Measurements from ENCODE around the gene LYST.
"Not testable (repeated sequence)": the region's sequence is repeated elsewhere in the genome, so short reads cannot be mapped to it uniquely, and the experiment has no call there.

Gene LYST

DNA sequence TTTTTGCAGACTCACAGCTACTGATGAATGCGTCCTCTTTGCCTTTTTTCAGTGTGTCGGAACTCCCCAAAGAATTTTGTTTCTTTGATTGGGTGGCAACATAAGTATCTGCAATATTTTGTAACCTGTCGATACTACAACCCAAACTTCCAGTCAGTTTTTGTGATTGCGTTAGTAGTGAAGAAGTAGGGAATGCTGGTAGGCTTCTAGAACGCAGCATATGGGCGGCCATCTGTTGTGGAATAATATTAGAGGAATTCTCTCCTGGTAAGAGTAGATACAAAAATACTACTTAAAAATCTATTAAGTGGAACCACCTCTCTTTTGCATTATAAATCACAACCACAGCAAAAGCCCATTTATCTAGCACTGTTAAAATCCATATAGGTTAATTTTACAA, 107.4 kb downstream of the LYST start:
- no peak for DNase-seq (ENCODE audit: low read depth in 2 of 2)

DNA sequence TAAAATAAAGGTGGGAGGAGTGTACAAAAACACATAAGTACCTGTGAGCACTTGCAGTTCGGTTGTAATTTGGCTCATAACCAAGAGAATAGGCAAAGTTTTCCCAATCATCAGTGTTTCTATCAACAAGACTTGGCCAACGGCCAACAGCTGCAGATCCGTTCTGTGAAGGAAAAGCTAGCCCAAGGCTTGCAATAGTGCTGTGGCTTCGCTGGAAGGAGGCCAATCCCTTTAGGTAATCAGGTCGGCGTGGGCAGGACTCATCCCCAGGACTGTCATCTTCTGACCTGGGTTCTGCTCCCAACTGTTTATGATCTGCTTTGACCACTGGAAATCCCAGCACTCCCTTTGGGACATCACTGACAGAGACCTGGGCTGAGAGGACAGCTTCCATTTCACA, 107.8 kb downstream of the LYST start:
- no peak for DNase-seq (ENCODE audit: low read depth in 2 of 2)

DNA sequence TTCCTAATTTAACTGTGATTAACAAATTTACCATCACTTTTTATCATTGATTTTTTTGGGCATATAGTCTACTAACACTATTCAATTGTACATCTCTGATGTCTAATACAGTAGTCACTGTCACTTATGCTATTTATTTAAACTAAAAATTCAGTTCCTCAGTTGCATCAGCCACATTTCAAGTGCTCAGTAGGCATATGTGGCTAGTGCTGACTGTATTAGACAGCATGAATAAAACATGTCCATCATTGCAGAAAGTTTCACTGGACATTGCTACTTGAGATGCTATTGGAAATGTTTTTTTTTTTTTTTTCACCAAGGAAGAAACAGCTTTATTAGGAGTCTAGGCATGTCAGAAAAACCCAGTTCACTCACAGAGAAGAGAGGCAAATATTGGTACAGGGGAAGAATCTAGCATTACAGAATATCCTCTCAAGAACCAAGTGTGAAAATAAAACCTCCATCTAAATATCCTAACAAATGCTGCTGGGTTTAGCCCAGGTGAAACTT, 109.1 kb downstream of the LYST start:
- DNase-seq (ENCODE audit: low read depth in 2 of 2): no peak

DNA sequence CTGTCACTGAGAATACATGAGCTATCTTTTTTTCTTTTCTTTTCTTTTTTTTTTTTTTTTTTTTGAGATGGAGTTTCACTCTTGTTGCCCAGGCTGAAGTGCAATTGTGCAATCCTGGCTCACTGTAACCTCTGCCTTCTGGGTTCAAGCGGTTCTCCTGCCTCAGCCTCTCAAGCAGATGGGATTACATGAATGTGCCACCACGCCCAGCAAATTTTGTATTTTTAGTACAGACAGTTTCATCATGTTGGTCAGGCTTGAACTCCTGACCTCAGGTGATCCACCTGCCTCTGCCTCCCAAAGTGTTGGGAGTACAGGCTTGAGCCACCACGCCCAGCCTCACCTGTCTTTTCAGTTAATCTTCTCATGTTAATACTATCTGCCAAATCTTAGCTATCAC, 112.5 kb downstream of the LYST start:
- not testable (repeated sequence) for DNase-seq (ENCODE audit: low read depth in 2 of 2)

DNA sequence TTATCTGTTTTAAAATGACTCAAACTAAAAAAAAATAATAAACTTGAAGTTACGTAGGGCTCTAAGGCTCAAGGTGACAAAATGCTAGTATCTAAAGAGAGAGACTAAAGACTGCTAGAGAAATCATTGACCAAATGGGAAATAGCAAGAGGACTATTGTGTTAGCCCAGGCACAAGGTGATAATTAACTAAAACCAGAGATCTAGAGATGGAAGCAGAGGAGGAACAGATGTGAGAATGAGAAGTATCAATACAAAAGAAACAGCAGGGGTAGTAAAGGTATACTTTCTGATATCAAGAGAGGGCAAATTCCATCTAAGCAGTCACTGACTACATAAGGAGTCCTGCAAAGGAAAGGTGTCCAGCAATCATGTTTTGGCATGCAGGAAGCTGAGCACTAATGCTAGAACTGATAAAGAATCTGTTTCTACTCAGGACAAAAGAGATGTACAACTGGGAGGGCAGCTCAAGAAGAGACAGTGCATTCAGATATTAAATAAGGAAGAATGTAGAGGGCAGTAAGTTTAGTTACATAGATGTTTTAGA, 116.9 kb downstream of the LYST start:
- no peak for DNase-seq (ENCODE audit: low read depth in 2 of 2)

DNA sequence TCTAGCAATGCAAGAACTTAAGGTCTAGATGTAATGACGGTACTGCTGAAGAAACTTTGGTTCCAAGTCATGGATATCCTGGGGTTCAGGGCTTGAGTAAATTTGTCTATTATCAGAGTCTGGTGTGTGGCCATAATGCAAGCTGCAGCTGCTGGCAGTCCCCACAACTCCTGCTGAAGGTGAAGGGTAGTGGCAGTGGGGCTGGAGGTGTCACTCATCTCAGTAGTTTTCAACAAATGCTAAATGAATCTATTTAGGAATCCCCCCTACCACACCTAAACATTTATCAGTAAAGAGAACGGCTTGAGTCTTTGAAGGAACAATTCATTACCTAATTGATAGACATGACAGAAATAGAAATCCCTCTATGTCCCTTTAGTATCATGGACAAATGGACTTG, 118.0 kb downstream of the LYST start:
- no peak for DNase-seq (ENCODE audit: low read depth in 2 of 2)

DNA sequence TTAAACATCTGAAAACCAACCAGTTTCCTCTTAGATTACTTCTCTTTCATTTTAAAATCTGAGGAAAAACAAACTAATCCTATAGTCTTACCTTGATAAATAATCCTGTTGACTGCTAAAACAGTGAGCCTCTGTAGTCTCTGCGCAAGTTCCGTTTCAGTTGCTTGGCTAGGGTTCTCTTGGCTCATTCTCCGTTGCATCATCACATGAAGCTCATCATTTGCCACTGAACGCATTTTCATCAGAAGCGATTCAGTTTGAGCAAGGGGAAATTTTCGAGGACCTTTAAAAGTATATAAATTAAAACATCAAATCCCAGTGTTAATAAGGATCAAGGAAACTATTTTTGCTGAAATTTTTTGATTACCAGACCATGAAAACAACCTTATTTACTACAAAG, 120.5 kb downstream of the LYST start:
- no peak for DNase-seq (ENCODE audit: low read depth in 2 of 2)

DNA sequence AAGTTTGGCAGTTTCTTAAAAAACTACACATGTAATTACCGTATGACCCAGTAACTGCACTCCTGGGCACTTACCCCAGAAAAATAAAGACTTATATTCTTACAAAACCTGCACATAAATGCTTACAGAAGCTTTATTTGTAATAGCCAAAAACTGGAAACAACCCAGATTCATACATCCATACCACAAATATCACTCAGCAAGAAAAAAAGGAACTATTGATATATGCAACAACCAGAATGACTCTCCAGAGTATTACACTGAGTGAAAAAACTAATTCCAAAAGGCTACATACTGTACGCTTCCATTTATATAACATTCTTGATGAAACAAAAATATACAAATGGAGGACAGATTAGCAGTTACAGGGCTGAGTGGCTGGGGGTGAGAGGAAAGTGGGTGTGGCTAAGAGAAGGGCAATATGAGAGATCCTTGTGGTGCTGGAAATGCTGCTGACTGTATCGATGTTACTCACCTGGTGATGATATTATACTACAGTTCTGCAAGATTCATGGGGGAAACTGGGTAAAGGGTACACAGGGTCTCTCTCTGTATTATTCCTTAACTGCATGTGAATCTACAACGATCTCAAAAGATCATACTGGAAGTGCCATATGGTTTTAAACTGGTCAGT, 121.1 kb downstream of the LYST start:
- DNase-seq (ENCODE audit: low read depth in 2 of 2): no peak

DNA sequence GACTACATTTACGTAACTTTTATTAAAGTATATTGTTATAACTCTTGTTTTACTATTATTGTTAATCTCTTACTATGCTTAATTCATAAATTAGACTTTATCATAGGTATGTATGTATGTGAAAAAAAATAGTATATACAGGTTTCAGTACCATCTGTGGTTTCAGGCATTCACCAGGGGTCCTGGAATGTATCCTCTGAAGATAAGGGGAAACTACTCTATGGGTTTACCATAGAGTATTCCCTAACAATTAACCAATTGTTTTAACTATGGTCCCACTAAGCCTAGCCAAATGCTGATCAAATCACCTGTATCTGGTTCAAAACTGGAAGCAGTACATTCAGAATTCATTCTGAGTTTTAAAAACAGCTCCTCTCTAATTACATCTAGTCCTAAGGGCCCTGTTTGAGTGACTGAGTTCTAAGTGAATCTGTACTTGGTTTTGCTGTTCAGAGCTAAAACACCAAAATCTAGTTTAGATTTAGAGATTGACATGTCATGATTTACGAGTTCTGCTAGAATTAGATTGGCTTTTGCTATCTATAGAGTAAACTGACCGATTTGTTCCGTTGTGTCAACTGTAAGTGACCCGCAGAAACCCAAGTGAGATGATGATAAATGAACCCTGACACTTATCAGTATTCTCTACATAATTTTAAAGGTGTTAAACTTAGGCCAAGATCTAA, 123.6 kb downstream of the LYST start:
- DNase-seq (ENCODE audit: low read depth in 2 of 2): no peak

DNA sequence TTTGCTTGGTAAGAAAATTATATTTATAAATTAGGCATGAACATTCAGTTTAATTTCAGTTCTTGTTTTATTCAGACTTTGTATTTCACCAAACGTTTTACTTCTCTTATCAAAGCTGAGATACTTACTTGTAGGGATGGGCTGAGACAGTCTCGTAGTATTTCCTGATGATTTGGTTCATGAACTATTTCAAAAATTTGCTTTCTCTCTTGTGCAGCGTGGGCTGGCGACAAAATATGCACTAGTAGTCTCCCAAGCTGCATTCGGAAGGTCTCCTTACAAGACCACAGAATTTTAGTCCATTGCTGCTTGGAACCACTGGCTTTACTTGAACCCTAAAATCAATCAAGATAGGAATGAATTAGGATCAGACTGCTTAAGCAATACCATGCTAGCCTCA, 125.4 kb downstream of the LYST start:
- DNase-seq (ENCODE audit: low read depth in 2 of 2): no peak

DNA sequence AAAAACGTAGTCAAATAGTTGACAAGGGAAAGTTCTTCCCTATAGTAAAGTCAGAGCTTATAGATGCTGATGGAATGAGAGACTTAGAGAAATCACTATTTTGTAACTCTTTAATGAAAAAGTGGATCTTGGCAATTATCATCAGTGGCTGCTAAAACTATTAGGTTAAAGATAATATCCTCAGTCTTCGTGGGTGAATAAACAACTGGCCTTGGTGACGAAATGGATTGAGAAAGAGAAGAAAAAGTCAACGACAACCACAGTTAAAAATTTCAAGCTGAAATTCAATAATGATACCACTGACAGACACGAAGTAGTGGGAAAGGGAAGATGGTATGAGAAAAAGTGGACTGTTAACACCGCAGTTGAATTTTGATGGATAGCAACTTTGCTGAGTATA, 127.1 kb downstream of the LYST start:
- DNase-seq (ENCODE audit: low read depth in 2 of 2): no peak

DNA sequence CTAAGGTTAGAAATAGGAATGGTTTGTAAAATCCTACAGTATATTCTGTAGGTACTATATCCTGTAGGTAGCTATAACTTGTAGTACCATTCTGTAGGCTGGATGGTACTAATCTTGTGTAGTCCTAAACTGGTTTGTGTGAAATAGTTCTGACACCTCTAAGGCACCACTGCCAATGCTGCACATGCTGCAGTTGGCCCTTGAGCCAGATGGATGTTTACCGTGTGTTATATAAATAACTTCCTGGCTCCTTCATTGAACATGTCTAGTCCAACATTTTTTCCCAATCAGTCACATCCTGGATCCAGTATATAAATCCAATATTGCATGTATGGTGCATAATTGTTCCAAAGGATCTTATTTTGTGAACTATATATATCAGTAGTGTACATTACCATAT, 127.6 kb downstream of the LYST start:
- no peak for DNase-seq (ENCODE audit: low read depth in 2 of 2)

DNA sequence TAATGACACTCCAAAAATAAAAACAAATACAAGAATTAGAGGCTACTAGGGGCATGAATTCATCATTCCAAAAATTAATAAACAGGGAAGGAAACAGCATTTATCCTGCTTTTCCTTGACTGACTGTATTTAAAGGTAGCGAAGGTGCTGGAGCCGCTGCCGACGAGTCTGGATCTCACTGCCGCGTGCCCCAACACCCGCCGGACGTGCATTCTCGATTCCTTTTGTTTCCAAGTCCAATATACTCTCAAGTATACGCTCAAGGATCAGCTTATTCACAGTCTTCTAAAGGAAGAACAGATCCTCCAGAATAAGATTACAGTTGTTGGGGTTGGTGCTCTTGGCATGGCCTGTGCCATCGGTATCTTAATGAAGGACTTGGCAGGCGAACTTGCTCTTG, 129.0 kb downstream of the LYST start:
- no peak for DNase-seq (ENCODE audit: low read depth in 2 of 2)

DNA sequence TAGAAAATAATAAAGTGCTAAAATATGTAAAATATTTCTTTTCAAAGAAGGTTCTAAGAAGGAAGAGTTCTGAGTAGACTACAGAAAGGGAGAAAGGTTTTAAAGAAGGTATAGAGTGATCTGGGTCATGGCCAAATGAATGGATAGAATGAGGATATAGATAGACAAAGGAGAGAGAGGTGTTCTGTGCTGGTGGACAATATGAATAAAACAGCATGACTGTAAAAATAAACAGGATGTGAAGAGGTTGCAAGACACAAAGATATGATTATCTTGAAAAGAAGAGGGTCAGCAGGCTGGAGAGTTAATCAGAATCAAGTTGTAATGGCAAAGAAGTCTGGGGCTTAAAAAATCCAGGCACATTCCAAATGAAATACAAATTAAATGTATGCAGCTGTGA, 130.4 kb downstream of the LYST start:
- DNase-seq (ENCODE audit: low read depth in 2 of 2): no peak

DNA sequence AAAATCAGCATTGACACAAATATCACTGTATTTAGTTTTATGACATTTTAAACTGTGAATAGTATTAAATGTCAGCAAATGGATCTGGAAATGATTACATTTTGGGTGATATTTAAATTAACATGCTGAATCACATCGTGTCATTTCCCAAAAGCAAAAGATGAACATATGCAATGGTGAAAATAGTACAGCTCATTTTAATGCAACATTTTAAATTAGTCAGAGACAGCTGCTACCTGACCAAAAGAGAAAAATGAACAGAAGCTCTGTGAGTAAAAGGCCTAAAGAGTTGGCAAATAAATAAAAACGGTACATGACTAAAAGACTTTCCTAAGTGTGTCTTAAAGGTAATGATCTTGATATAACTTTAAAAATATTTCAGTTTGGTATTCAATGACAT, 131.1 kb downstream of the LYST start:
- no peak for DNase-seq (ENCODE audit: low read depth in 2 of 2)

DNA sequence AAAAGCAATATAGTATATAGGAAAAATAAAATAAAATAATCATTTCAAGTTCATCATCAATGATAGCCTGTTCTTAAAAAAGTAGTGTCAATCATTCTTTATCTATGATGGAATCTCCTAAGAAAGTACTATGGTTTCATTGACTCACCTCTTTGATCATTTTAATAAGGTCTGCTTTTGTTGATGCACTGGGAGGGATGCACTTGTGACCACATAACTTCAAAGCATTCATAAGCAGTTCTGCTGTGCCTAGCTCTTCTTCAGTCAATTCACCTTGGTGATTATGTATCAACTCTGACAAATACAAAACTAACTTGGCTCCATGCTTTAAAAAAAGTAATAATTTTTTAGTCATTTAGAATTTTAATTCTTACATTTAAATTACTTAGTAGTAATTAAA, 132.4 kb downstream of the LYST start:
- no peak for DNase-seq (ENCODE audit: low read depth in 2 of 2)

DNA sequence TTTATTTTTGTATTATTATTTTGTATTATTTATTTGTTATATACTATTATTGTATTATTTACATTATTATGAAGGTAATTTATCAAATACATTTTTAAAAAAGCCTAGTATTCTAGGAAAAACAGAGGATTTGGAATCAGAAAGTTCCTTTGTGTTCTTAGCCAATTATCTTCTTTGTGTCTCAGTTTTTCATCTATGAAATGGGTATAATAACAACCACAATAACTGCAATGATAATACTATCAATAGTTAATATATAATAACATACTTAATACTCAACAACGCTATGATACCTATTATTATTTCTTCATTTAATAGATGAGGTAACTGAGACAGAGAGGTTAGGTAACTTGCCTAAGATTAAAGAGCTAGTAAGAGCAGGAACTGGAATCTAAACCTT, 136.7 kb downstream of the LYST start:
- no peak for DNase-seq (ENCODE audit: low read depth in 2 of 2)

DNA sequence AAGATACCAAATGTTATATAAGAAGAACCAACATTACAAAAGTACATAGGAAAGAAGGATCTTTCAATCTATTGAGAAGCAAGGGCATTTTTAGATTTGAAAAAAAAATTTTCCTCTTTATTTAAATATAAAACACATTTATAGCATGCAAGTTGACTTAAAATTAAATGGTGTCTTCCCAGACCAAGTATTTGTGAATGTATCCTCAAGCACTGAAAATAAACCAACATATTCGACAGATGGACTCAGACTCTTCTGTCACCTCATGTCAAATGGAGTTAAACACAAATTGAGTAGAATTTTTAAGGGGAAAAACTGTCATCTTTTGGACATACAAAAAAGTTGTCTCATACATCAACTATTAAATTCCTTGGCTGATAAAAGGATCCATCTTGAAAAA, 140.1 kb downstream of the LYST start:
- no peak for DNase-seq (ENCODE audit: low read depth in 2 of 2)

DNA sequence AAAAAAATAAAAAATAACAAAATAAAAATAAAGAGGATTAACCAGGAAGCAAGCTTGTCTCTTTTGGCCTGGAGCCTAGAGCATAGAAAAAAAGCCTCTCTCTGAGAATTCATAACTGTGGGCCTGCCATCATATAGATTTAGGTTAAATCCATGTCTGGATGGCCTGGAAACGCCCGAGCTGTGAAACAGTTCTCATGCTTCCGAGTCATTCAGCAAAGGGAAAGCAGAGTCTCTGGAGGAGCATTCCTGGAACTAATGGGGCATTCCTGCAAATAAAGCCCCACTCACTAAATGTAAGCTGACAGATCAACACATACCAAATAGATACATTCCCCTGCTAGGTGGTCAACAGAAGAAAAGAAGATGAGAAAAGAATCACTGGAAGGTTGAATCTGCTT, 141.3 kb downstream of the LYST start:
- no peak for DNase-seq (ENCODE audit: low read depth in 2 of 2)

DNA sequence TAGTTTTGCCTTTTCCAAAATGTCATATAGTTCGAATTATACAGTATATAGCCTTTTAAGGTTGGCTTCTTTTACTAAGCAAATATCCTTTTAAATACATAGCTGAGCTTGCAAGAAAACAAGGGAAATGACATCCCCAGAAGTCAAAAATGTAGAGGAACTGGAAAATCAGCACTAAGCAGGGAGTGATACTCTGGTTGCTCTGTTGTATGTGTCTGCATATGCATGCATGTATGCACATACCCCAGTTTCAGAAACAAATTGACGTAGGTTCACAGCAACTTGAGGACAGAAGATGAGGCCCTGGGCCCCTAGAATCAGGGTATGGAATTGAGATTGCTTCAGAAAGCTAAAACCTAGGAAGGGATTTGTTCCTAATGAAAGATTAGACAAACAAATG, 142.0 kb downstream of the LYST start:
- DNase-seq (ENCODE audit: low read depth in 2 of 2): no peak

DNA sequence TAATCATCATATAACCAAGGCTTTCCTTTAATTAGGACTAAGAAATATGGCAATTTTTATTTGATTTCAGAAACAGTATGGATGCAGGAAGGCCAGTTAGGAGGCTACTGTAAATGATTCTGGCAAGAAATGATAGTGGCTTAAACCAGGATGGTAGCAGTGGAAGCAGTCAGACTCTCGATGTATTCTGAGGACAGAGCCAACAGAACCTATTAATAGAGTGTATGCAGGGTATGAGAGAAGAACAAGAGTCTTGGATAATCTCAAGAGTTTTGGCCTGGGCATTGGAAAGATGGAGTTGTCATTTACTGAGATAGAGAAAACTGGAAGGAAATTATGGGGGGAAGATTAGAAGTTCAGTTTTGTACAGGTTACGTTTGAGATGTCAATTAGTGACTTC, 143.8 kb downstream of the LYST start:
- DNase-seq (ENCODE audit: low read depth in 2 of 2): no peak

DNA sequence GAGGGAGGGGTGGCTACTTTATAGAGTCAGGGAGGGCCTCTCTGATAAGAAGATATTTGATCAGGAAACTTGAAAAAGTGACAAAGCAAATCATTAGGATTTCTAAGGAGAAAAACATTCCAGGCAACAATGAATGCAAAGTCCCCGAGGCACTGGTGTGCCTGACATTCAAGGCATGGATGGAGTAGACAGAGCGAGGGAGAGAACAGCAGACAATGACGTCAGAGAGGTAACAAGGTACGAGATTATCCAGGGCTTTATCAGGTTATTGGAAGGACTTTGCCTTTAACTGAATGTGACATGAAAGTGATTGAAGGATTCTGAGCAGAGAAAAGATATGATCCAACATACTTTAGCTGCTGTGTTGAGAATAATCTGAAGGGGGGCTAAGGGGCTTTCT, 144.7 kb downstream of the LYST start:
- DNase-seq (ENCODE audit: low read depth in 2 of 2): no peak

DNA sequence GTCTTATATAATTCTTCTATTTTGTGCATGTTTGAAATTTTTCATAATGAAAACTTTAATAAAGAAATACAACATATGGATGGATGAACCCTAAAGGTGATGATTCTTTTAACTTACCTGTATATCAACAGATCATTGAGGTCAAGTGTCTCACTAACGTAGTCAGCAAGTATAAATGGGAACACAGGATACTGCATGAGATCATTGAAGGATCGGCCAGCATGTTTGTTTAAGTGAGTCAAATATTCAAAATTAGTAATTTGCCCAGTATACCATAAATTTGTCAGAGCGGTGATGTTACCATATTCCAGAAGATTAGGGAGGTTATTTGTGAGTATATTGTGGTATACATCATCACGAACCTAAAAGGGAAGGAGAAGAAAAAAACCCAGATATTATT, 146.2 kb downstream of the LYST start:
- DNase-seq (ENCODE audit: low read depth in 2 of 2): no peak

All from activated CD8-positive, alpha-beta memory T cell treated with anti-CD3 and anti-CD28 coated beads for 4 hours (primary cell).